Skeletal muscle cell (primary cell): ENCODE data around the gene EIF4G3.
"Not testable (repeated sequence)": the region's sequence is repeated elsewhere in the genome, so short reads cannot be mapped to it uniquely, and the experiment has no call there.

Experiments used
- DNase-seq: peaks from one replicate; pipeline ENCODE4 v3.0.0-alpha.2; 2010; ENCODE audit warnings: low read depth
- H3K4me3 ChIP-seq: 2 replicates; pipeline ENCODE4 v1.5.1; 2011; ENCODE audit warnings: low read depth, mild to moderate bottlenecking, control low read depth, low read length, moderate library complexity

EIF4G3 gene

DNA sequence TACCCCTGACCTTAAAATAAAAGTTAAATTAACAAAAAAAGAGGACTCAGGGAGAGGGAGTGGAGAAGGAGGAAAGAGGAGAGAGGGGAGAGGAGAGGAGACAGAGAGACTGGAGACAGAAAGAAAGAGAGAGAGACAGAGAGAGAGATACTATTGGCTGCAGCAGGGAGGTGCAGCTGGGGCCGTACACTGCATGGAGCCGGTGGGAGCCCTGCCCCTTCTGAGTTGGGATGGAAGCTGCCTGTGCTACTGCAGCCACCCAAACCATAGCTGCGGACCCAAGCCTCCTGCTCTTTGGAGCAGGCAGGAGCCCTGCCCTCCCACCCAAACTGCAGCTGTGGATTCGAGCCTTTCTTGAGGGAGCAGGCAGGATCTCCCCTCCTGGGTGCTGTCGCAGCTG lies 356.9 kb downstream of the EIF4G3 start:
- H3K4me3 ChIP-seq: no peak overlapping the region
- DNase-seq: no peak

DNA sequence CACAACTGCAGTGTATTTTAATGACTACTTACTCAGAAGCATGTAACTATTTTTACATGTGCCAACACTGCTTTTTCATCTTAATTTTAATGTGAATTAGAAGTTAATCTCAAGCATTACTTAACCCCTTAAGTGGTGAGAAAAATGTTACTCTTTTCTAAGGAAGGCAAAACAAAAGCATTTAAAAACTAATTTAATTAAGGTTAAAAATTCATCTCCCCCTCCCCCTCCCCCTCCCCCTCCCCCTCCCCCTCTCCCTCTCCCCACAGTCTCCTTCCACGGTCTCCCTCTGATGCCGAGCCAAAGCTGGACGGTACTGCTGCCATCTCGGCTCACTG lies 362.2 kb downstream of the EIF4G3 start:
- no peak for DNase-seq
- no peak overlapping the region for H3K4me3 ChIP-seq

DNA sequence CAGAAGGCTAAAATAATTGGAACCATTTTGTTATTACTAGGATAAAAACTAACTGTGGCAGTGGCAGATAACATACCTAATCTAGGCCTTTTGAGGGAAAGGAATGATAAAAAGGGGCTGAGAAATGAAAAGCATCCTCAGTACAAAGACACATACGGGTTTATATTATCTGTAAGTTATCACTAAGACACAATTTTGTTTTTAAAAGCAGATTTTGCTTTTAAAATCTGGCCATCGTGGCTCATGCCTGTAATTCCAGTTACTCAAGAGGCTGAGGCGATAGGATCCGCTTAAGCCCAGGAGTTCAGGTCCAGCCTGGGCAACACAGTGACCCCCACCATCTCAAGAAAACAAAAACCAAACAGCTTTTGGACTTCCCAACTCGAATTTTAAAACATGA lies 364.8 kb downstream of the EIF4G3 start:
- H3K4me3 ChIP-seq: no peak overlapping the region
- DNase-seq: no peak

DNA sequence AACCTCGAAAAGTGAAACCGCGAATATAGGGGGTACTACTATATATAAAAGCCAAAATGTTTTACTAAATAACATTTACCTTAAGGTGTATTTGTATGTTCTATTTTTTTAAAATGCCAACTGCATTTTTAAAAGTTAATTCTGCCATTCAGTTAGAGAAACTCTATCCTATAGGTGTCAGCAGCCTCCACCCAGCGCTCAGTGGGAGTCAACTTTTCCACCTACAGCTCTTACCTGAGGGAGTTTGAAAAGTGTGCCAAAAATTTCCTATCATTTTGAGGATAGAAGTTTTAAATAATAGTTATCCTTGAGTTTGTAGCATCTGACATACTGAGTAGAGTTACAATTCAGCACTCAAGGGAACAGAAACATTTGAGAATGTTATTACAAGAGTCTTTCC lies 383.5 kb downstream of the EIF4G3 start:
- no peak overlapping the region for H3K4me3 ChIP-seq
- no peak for DNase-seq

DNA sequence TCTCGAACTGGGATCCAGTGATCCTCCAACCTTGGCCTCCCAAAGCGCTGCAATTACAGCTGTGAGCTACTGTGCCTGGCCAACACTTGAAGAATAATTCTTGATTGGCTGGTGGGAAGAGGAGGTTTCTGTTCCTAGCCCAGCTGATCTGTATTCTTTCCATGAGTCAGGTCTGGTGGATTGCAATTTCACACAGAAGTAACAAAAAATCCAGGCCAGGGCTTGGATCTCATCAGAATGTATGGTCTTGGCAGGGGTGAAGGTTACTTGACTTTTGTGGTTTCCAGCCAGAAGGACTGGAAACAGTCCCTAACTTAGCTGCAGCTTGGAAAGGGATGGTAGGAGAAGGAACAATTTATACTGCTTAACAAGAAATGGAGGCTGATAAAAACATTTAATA lies 384.5 kb downstream of the EIF4G3 start:
- H3K4me3 ChIP-seq: no peak overlapping the region
- DNase-seq: peak; percentile 57

DNA sequence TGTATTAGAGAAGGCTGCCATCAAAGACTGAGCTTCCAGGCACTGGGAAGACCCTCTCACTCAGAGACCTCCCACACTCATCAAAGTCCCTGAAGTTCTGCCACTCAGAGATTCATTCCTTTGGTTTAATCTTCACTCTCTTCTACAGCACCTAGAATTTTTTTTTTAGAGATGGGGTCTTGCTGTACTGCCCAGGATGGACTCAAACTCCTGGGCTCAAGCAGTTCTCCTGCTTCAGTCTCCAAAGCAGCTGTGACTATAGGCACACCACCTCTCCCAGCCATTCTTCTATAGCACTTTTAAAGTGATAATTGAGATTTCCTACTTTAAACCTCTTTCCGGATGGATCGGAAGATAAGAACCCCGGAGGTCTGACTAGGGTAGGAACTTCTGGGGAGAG lies 385.9 kb downstream of the EIF4G3 start:
- no peak for DNase-seq
- H3K4me3 ChIP-seq: no peak overlapping the region

DNA sequence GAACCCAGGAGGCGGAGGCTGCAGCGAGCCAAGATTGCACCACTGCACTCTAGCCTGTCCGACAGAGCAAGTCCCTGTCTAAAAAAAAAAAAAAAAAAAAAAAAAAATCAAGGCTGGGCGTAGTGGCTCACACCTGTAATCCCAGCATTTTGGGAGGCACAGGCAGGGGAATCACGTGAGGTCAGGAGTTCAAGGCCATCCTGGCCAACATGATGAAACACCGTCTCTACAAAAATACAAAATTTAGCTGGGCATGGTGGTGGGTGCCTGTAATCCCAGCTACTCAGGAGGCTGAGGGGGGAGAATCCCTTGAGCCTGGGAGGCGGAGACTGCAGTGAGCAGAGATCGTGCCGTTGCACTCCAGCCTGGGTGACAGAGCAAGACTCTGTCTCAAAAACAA lies 387.1 kb downstream of the EIF4G3 start:
- DNase-seq, H3K4me3 ChIP-seq: not testable (repeated sequence)

DNA sequence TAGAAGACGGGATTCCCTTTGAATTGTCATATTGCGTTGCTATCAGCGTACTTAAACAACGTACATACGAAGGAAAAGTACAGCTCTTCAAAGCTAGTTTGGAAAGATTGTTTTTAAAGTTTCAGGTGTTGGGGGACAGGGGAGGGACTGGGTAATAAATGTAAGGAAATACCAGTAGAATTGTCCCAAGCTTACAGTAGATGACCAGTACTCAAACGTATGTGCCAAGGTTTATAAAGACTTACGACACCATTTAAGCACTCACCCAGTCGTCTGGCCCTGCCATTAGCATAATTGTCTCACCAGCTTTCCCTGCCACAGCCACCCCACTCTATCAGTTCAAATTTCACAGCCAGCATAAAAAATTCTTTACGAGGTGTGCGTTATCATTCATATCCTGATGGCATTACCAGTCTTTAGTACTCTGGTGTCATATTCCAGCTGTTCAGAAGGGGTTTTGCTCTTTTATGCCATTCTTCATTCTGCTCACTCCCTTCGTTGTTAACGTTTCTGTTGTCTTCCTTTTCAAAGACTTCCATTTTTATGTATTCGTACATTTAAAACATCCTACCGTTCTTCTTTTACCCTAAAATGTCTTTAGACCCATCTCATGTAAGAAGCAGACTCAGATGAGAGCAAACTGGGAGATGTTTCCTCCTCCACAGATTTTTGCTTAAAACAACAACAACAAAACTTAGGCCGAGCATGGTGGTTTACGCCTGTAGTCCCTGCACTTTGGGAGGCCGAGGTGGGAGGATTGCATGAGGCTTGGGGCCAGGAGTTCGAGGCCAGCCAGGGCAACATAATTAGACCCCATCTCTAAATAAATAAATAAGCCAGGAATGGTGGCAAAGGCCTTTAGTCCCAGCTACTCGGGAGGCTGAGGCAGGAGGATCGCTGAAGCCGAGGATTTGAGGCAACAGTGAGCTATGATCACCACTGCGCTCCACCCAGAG lies 388.6 kb downstream of the EIF4G3 start:
- DNase-seq: peak; percentile 32
- peak overlapping the region; percentile 77 for H3K4me3 ChIP-seq

DNA sequence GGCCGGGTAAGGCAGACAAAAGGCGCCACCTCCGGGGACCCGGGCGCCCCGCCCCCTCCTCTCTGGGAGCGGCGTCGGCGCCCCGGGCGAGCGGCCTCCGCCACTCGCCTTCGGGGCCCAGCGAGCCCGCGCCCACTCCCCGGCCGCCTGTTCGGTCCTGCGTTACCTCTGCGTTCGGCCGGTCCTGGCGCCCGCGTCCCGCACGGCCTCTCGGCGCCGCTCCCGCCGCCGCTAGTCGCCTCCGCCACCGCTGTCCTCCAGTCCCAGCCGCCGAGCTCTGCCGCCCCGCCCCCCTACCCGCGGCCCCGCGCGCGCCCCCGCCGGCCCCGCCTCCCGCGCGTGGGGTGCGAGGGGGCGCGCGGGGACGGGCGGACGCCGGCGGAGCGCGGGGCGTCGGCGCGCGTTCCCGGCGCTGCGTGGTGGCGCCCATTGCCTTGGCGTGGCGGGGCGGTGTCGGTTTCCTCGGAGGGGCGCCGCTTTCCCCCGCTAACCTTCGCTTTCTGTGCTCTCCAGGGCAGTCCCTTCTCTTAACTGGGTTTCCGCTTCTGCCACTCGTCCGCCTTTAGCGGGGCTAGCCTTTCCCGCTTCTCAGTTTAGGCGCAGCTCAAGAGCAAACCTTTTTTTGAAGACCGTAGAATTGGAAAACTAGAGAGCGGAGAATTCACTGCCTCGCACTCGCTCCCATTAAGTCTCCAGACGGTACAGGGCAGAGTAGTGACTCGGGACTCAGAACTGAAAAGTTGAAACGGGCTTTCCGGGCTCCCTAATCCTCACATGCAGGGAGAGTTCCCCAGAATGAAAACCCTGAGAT lies 389.5 kb downstream of the EIF4G3 start, which contains the start of gene HP1BP3:
Gene HP1BP3 (minus strand): TSS at position 279 of the 811 bp plus-strand sequence. CDS start 6,867 bp downstream, outside the sequence.
- peak within 1 kb of the TSS; percentile 77 for H3K4me3 ChIP-seq
- DNase-seq: peak; percentile 16

DNA sequence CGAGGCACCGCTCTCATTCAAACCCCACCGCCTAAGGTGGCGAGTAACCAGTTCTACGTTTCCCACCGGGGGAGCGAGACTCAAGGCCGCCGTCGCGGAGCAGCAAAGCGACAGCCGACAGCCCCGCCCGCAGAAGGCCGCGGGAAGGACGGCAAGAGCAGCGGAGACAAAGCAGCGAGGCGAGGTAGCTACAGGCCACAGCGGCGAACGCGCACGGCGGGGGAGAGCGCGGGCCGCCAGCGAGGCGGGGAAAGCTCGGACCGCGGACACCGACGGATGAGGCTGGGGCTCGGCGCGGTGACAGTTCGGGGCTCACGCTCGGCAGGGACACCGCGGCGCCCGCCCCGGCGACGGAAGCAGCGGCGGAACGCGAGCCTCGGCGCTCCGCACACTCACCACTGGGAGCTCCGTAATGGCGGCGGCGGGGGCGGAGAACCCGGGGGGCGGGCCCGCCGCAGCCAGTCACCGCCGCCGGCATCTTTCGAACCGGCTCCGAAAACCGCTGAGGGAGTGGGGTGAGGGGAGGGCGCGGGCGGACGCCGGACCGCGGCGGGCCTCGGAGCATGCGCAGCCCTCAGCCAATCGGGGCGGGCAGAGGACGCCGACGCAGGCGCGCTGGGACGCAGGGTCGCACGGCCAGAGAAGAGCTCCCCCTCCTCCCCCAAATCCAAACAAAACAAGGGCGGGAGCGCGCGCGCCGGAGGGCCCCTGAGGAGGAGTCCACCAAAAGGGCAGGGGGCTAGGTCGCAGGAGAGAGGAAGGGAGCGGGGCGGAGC lies 390.3 kb downstream of the EIF4G3 start:
- peak; percentile 79 for DNase-seq
- H3K4me3 ChIP-seq: peak overlapping the region; percentile 77

DNA sequence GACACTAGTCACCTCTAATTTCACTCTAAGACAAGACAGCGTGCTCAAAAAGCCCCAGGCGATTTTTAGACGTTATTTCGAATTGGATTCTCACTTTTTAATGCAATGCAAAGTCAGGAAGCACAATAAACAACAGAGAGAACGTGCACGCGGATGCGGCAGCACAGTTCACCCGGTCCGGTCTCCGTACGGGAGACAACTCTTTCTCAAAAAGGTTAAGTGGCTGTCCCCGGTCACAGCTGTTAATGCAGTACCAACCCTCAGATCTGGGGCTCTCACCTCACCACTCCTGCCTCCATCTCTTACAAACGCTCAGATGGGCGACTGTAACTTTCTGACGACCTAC lies 390.8 kb downstream of the EIF4G3 start:
- DNase-seq: no peak
- H3K4me3 ChIP-seq: peak overlapping the region; percentile 77

DNA sequence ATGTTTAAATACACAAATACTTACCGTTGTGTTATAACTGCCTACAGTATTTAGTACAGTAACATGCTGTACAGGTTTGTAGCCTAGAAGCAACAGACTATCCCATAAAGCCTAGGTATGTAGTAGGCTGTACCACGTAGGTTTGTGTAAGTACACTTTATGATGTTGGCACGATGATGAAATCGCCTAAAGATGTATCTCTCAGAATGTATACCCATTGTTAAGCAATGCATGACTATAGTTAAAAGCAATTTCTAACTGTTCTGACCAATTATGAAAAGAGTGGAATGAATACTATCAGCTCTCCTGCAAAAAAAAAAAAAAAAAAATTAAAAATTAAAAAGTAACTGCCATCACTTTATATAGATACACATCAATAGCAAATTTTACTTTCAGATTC lies 401.0 kb downstream of the EIF4G3 start:
- H3K4me3 ChIP-seq: no peak overlapping the region
- DNase-seq: no peak

DNA sequence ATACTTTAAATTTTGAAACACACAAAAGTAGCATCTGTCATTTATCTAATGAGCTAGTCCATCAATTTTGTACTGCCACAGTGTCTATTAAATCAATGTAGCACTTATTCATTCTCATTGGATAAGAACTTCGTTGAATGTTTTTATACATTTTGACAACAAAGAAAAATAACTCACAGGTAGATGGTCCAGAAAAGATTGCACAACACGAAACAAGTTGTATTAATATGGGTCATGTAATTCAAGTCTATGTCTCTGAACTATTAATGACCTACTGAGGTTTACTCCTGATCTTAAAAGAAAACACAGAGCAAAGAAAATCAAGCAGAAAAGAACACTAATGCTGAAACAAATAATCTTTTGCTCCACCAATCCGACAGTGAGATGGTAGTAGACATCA lies 404.9 kb downstream of the EIF4G3 start:
- DNase-seq: no peak
- no peak overlapping the region for H3K4me3 ChIP-seq

DNA sequence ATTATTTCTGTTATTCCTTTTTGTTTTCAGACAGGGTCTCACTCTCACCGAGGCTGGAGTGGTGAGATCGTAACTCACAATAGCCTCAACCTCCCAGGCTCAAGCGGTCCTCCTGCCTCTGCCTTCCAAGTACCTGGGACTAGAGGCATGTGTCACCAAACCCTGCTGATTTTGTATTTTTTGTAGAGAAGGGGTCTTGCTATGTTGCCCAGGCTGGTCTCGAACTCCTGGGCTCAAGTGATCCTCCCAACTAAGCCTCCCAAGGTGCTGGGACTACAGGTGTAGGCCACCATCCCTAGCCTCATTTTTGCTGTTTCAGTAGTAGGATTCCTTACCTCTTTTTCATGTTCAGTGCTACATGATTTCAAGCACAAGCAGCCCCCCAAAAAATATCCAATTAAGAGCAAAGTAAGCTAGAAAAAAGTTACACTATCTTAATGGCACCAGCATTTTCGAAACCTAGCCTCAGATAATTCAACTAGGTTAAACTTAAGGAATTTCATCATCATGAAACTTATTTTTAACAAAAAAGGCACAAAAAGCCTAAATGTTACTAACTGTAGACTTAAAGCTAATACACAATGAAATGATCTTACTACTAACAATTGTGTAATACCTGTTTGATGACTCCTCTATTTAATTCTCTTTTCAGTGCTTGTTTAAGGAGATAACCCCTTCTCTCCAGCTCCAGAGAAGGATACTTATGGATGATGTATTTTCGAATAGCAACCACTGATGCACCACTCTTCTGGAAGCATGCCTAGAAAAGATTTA lies 406.2 kb downstream of the EIF4G3 start:
- no peak for DNase-seq
- no peak overlapping the region for H3K4me3 ChIP-seq

DNA sequence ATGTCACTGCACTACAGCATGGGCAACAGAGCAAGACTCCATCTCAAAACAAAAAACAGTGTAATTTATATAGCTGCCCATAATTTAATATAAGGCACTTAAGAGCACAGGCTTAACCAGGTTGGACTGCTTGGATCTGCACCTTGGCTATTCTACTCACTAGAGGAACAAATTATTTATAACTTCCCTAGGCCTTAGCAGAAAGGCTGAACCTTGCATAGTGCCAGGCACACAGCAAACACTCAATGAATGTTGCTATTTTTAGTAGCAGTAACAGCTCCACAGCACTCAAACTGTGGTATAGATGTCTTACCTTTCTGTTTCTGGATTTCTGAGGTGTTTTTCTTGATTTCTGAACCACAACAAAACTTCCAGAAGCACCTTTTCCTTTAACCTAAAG lies 409.4 kb downstream of the EIF4G3 start:
- DNase-seq: no peak
- H3K4me3 ChIP-seq: no peak overlapping the region

DNA sequence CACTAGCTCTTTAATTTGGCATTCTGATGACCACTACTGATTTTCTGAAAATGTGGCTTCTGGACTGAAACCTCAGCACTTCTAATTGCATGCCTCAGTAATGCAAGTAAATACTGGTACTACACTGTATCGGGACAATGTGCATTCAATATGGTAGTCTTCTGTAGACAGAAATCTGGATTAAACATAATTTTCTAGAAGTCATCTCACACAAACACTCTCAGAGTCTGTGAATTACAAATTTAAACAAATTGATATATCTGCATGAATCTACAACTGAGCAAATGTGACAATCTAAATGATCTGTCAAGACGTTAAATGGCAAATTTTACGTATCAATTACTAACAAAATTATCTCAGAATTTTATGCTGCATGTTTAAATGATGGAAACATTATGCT lies 413.3 kb downstream of the EIF4G3 start:
- DNase-seq: no peak

DNA sequence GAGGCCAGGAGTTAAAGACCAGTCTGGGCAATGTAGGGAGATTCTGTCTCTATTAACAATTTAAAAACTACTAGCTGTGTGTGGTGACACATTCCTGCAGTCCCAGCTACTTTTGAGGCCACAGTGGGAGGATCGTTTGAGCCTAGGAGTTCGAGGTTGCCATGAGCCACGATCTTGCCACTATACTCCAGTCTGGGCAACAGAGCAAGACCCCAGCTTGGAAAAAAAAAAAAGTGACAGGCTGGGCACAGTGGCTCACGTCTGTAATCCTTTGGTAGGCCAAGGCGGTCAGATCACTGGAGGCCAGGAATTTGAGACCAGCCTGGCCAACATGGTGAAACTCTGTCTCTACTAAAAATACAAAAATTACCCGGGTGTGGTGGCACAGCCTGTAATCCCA lies 416.4 kb downstream of the EIF4G3 start:
- no peak overlapping the region for H3K4me3 ChIP-seq
- DNase-seq: no peak

More for the DNA sequence above, 413.3 kb downstream of the EIF4G3 start:
- no peak overlapping the region for H3K4me3 ChIP-seq
